CMK (cell line): ENCODE measurements around the gene TFEB.

Experiments used
- DNase-seq: peaks from one replicate; pipeline ENCODE4 v3.0.0-alpha.2; 2010; ENCODE audit warnings: low read depth

The TFEB gene

DNA sequence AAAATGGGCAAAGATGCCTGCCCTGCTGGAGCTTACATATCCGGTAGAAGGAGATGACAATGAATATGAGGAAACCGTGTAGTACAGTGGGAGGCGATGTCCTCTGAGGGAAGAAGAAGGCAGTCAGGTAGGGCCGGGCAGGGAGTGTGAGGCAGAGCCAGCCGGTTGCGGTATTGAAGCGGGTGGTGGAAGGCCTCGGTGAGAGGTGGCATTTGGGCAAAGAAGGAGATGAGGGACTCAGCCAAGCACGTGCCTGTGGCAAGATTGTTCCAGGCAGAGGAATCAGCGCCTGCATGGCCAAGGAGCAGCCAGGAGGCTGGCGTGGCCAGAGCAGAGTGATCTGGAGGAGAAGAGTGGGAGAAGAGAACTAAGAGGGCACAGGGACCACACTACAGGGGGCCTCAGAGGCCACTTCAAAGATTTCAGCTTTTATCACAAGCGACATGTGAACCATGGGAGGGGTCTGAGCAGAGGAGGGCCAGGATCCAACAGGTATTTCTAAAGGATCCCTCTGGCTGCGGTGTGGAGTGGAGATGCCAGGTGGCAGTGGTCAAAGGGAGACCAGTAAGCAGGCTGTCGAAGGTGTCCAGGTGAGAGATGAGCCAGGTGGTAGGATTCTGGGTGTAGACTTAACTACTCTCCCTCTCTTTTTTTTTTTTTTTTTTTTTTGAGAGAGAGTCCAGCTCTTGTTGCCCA is 83.3 kb downstream of the TFEB start:
- DNase-seq = no peak

- DNase-seq = no peak
These were observed 84.0 kb downstream of the TFEB start for GRCh38 chr6:41651246-41651961.

DNA sequence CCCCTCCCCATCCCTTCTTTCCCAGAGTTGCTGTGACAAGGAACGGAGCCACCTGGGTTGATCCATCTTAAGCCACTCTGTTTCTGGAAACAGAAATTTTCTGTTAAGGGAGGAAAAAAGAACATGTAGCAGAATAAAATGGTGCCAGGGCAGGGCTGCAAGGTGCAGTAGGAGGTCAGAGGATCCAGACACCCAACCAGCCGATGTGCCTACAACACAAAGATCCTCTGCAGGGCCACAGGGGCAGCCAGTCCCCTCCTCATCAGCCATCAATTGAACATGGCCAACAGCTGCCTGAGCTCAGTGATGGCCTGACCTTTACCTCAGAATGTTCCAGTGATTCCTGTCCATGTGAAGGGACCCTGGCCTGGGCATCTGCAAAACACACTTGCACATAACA is 85.3 kb downstream of the TFEB start:
- no peak for DNase-seq

DNA sequence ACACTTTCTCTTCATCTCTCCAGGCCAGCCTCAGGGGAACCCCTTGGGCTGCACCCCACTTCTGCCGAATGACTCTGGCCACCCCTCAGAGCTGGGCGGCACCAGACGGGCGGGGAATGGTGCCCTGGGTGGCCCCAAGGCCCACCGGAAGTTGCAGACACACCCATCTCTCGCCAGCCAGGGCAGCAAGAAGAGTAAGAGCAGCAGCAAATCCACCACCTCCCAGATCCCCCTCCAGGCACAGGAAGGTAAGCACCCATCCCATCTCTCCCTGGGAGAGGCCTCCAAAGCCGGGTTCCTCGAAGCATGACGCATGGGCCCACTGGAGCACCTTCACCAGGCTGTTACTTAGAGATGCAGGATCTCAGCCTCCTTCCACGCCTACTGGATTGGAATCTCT is 85.8 kb downstream of the TFEB start:
- DNase-seq = no peak

GRCh38 chr6:41648921-41649320 is 86.5 kb downstream of the TFEB start:
- DNase-seq = no peak

GRCh38 chr6:41648070-41648585 is 87.3 kb downstream of the TFEB start:
- no peak for DNase-seq

DNA sequence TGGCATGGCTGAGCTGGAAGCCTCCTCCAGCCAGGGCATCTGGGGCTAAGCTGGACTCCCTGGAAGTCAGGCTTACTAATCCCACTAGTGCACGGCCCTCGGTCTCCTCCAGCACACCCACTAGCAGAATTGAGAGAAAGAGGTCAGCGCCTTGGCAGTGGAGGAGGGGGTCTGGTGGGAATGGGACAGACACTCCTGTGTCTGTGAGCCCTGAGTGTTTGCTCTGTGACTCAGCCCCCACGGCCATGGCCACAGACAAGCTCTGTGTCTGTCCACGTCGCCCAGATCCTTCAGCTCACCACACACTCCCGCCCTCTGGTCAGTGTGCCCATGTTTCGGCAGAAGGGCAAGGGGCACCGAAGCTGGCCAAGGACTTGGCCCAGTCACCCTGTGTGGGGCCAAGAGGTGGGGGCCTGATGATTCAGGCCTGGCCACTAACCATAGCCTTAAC is 88.3 kb downstream of the TFEB start:
- no peak for DNase-seq

DNA sequence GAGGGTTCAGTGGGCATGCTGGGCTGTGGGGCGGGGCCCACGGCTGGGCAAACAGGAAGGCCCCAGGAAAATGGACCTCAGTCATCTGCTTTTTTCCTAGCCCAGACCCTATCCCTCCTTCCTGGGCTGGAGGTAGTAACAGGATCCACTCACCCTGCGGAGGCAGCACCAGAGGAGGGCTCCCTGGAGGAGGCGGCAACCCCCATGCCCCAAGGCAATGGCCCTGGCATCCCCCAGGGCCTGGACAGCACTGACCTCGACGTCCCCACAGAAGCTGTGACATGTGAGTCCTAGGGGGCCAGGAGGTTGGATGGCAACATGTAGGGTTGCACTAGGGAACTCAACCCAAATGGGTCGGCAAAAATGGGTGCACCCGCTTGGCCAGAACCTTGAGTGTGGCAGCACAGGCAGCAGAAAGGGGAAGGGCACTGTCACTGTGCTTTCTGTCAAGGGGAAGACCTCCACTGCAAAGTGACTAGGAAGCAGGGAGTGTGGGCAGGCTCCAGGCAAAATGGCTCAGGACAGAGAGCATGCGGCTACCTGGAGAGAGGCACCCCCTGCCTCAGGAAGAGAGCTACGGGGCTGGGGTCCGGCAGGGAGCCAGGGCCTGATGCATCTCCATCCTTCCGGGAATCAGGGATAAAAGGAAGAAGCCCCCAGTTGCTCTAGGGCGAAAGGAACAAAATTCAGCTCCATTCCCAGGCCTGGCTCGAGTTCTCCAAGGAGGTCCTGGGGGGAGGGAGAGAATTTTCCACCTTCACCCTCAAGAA is 89.2 kb downstream of the TFEB start:
- DNase-seq = no peak

- no peak for DNase-seq
These were observed 90.3 kb downstream of the TFEB start for GRCh38 chr6:41645007-41645618.

- DNase-seq = no peak
These were observed 91.0 kb downstream of the TFEB start for GRCh38 chr6:41644297-41644879.

DNA sequence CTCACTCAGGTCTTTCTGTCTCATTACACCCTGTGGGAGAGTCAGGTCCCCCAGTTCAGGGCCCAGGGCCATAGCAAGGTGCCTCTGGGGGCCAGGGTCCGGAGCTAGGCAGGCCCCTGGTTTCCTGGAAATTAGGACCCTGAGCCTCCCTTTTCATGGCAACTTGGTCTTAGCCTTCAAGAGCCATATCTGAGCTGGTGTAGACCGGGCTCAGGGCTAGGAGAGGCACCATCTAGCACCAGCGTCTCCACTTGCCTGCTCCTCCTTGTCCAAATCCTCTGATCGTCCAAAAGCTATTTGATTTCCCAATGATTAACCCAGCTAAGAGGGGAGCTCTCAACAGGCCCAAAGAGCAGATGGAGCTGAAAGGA is 91.5 kb downstream of the TFEB start:
- DNase-seq = no peak

DNA sequence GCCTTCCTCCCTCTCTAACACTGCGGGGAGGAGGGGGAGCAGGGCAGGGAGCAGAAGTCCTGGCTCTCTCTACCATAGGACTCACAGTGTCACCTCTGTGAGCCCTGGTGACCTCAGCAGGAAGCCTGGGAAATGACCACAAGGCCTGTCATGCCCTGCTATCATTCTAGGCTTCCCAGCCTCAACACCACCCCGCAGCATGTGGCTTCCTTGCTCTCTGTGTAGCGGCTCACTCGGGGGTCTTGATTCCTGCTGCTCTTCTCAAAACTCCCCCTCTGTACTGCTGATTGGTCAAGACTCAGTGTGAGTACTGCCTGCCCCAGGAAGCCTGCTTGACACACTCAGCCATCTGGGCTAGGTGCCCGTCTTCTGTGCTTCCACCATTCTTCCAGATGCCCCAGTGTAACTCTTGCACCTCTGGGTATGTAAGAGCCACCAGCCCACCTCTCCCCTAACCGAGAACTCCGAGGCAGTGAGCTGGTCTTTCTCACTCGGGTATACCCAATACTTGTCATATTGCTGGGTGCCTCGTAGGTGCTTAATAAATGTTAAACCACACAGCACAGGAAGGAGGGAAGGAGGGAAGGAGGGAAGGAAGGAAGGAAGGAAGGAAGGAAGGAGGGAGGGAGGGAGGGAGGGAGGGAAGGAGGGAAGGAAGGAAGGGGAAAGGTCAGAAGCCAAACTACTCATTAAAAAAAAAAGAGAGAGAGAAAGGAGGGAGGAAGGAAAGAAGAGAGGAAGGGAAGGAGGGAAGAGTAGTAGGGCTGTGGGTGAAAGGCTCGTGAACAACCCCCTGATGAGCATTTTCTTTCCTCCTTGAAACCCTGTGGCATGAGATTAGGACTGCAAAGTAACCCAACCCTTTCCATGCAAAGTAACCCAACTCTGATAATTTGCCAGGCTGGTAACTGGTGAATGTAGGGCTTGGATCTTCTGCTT is 92.2 kb downstream of the TFEB start:
- no peak for DNase-seq

DNA sequence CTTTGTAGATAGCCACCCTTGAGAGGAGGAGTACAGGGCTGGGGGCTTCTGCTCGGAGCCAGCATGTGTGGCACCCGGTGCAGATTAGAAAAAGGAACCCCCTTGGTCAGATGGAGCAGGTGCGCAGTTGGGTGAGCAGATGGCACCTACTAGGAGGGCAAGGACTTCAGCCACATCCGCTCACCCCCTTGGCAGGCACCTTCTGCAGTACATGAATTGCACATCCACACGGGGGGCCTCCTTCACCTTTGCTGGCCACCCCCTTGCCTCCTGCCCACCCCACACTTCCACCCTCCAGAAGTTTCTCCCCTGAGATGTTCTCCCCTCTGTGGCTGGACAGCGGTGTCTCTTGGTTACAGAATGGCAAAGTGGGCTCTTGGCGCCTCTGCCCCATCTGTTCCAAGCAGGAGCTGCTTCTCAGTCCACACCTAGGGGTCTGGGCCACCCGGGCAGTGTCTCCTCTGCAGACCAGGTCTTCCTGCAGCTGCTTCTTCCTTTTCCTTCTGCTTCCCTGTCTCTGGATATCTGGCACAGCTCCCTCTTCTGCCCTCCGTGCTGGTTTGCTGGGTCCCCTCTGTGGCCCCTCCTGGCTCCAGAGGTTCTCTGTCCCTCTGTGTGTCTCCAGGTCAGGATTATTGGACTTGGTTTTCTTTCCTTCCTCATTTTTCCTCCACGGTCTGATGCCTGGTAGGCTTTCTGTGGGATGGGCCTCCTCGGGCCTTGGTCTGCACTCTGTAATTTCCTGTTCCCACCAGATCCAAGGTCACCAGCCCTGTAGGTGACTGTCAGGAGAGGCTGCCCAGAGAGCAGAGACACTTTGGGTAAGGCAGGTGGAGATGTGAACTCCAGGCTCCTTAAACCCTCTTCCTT is 93.1 kb downstream of the TFEB start:
- no peak for DNase-seq

DNA sequence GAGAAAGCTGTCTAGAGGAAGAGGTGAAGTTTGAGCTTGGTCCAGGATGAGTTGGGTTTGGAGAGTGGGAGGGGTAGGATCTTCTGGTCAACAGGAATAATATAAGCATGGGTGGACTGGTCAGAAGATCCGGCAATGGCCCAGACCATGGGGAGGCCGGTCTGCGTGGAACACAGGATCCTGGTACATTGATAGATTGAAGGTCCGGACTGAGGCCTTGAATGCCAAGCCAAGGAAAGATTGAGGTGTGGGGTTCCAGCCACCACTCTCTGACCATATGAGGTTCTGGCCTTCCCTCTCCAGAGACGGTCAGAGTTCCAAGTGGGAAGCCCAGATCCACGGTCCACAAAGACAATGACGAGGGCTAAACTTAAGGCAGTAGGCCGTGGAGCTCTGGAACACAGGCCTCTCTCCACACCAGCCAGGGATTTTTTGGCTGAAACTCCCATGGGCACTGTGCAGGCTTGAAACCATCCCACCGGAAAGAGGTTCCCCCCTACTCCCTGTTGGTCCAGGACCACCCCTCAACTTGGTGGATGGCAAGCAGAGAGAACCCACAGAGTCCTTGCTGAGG is 94.0 kb downstream of the TFEB start:
- no peak for DNase-seq

- DNase-seq = no peak
These were observed 95.0 kb downstream of the TFEB start for GRCh38 chr6:41640426-41640825.

DNA sequence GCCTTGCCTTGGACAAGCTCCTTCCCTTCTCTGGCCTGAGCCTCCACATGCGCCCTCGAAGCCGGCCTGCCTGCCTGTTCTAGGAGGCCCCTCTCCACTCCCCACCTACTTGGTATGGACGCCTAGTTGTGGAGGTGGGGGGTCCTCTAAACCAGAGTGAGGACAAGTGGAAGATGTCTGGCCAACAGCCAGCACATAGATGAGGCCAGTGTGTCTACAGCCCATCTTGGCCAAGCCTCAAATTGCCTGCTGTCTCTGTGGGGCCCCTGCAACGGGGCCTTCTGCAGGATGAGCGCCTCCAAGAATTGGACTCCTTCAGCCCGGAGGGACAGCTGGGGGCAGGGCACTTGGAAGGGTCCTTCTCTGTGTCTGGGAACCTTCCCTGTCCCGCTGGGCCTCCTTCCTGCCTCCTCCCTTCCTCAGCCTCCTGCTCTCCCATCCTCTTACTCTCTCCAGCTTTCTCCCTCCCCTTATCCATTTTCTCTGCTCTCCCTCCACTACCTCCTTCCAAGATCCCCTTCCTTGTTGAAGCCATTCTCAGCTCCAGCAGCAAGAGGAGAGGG is 95.5 kb downstream of the TFEB start:
- DNase-seq = no peak

- DNase-seq = no peak
These were observed 96.2 kb downstream of the TFEB start for GRCh38 chr6:41638935-41639808.
